Lower leg skin (tissue), 3 donors: Measurements from ENCODE around the gene C5orf63.

Source experiments
- CTCF ChIP-seq, 3 donors: fragments of 450-650 bp; IDR thresholded peaks; one replicate each; pipeline ENCODE4 v1.5.1; 2016; ENCODE audit warnings: antibody characterized with exemption in 3 of 3, mild to moderate bottlenecking in 3 of 3, moderate library complexity in 2 of 3
- POLR2A ChIP-seq, 2 donors: fragments of 450-650 bp; IDR thresholded peaks; one replicate each; pipeline ENCODE4 v1.6.1; 2016 to 2017; ENCODE audit warnings: antibody characterized with exemption in 2 of 2, mild to moderate bottlenecking in 1 of 2, moderate library complexity in 1 of 2

- TF ChIP-seq POLR2A (IDR thresholded peaks at IDR 0.05) (no peak), CTCF (IDR thresholded peaks at IDR 0.05) (no peak)
Measured at GRCh38 chr5:127070243-127070642, 3.1 kb downstream of the C5orf63 start.
